ENCODE data around the gene KIF25.

KIF25 gene

DNA sequence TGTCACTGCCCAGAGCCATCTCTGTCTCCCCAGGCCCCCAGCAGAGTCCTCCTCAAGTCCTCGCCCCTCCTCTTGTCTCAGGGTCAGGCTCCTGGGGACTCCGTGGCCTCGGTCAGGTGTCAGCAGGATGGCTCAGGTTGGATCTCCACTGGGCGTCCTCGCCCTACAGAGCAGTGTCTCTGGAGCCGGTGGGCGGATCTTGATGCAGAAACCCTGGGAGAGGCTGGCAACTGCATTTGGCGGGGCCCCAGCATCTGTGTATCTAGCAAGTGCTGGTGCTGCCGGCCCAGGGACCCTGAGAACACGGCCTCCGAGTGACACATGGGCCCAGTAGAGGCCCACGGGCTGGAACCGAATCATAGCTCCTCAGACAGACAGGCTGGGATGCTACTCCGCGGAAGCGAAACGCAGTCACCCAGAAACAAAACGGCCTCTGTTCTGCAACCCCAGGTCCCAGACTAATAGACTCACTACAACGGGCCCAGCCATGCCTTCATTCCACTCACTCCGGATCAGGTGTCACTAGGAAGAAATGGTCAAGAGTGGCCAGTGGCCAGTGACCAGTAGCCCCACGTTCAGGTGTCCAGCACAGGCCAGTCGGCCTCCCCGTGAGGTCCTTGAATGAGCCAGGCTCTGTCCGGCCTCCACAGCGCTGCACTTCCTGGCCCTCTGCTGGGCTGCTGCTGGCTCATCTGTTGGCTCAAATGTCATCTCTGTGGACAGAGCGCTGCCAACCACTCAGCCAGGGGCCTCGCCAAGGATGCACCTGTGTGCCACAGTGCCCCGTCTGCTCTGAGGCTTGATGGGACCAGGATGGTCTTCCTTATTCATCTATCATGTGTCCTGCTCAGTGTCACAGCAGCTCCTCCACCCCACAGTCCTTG is 94.2 kb downstream of the KIF25 start:
- no peak for DNase-seq

GRCh38 chr6:168092541-168092940 is 95.1 kb downstream of the KIF25 start:
- no peak for DNase-seq

- DNase-seq, result no peak
Observed at GRCh38 chr6:168093071-168093505, 95.6 kb downstream of the KIF25 start.

GRCh38 chr6:168093634-168094033 is 96.2 kb downstream of the KIF25 start:
- no peak for DNase-seq
